GM21447 (cell line): ENCODE data around the gene CEP55.
"Not testable (repeated sequence)": the region's sequence is repeated elsewhere in the genome, so short reads cannot be mapped to it uniquely, and the experiment has no call there.

Experiments used
- ATAC-seq: cut with Tn5 transposase; IDR thresholded peaks from one replicate; pipeline ENCODE4 v1.9.1; 2021; ENCODE audit not compliant: unreplicated experiment

Gene CEP55

DNA sequence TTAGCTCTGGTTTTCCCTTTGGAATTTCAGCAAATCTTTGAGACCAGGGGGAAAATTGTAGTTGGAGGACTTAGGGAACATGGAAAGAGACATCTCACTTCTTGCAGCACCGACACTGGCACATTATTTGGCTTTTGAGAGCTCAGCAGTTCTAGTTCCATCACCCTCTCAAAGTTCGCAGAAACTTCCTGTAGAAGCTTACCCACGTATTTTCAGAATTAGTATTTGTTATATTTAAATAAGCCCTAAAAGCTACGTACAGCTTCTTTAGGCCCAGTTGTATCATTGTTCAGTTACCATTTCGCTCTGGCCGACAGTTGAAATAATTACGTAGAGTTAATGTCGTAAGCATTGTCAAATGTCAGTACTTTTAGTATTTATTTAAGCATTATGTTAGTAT lies 13.4 kb downstream of the CEP55 start:
- ATAC-seq, result no peak

DNA sequence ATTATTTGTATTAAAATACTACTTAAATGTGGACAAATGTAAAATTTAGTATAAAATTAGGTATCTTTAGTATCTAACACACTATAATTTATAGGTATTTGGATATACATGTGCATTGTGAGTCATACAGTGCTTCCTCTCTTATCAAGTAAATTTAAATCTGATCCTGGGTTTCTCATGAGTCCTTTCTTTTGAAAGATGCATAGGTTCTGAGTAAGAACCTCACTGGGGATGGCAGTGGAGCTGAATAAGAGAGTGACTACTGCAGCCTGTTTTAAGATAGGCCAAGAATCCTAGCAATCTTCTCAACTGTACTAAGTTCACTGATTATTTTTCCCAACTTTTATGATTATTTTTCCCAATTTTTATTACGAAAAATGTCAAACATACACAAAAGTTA lies 16.2 kb downstream of the CEP55 start:
- no peak for ATAC-seq

DNA sequence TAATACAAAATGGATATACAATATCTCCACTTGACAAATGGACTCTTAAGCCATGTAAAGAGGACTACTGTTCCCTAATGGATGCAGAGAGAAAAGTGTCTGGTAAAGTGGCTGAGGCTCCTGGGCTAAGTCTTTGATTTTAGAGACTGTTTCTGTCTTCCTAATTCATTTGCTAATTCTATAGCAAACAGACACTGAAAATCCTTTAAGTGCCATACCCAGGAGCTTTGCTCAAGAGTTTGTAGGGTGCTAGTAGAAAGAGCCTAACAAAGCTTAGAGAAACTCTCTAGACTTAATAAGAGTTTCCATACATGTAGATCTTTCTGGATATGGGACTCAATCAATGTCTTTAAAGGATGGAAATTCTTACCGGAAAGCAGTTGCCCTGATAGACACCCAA lies 16.7 kb downstream of the CEP55 start:
- no peak for ATAC-seq

DNA sequence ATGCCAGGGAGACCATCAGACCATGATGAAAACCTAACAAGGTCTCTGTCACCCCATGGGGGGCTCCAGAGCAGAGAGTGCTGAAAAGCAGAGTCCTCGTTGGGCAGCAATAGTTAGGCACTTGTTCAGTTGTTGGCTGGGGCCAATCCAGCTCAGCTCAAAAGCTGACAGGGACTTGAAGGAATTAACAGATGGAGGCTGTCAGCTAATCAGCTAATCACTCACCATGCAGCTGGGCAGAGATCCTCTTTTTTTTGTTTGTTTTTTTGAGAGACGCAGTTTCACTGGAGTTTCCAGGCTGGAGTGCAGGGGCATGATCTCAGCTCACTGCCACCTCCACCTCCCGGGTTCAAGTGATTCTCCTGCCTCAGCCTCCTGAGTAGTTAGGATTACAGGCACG lies 18.1 kb downstream of the CEP55 start:
- ATAC-seq, result no peak

DNA sequence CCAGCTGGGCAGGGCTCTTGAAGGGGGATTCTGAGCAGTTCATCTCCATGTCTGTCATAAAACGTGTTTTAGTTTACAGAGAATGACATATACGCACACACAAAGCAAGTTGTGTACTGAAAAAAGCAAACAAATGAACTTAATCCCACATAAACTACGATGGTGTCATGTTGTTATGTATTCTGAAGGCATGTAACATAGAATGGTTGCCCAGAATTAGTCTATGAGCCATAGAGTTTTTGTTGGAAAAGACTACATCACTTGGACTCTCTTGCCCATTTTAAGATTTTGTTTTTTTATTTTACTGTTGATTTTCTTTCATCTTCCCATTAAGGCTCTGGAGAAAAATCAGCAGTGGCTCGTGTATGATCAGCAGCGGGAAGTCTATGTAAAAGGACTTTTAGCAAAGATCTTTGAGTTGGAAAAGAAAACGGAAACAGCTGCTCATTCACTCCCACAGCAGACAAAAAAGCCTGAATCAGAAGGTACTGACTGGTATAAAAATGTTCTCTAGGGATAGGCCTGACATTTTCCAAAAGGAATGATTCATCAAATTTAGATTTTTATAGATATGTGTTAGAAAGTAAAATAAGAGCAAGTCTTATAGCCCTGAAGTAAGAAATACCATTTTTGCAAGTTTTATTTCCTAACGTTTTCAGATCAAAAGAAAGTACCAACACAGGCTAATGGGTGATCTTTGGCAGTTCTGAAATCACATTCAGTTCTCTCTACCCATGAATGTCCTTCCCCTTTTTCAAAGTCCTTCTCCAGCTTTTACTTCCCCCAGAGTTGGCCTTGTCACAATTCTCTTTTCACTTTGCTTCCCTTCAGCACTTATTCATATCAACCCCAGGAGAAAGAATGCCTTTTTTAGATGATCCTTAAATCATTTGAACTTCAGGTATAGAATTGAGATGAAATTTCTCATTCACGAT lies 18.9 kb downstream of the CEP55 start:
- ATAC-seq, result no peak

DNA sequence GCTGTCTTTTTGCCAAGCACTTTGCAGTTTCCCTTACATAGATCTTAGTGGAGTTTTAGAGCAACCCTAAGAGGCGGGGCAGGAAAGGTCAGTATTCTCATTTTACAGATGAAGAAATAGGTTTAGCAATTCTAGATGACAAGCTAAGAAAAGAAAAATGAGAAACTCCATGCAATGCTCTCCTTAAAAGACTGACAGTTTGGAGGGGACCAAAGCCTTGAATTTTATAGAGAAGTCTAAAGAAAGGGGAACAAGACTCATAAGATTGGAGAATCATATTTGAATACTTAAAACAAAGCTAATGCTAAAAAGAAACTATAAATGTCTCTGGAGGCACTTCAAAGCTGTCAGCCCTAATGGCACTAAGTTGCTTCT lies 19.6 kb downstream of the CEP55 start:
- ATAC-seq, result no peak

DNA sequence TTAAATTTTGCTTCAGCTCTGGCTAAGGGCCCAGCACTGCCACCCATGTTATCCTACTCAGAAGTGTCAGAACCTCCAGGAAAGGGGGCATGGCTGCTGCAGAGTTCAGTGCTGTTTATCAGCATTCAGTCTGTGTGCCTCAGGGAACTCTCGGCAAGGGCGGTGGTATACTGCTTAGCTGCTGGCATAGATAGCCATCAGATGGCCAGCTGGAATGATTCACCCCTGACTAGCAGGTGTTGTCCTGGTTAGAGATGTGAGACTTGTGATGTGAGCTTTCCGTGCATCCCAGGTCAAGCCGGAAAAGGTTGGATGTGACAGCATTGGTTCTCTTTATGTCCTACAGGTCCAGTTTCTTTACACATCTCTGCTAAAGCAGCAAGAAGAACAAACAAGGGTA lies 22.1 kb downstream of the CEP55 start:
- ATAC-seq, result no peak

DNA sequence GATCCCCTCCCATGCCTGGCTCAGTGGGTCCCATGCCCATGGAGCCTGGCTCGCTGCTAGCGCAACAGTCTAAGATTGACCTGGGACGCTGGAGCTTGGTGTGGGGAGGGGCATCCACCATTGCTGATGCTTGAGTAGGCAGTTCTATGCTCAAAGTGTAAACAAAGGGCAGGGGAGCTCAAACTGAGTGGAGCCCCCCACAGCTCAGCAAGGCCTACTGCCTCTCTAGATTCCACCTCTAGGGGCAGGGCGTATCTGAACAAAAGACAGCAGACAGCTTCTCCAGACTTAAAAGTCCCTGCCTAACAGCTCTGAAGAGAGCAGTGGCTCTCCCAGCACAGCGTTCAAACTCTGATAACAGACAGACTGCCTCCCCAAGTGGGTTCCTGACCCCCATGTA lies 38.9 kb downstream of the CEP55 start:
- no peak for ATAC-seq

DNA sequence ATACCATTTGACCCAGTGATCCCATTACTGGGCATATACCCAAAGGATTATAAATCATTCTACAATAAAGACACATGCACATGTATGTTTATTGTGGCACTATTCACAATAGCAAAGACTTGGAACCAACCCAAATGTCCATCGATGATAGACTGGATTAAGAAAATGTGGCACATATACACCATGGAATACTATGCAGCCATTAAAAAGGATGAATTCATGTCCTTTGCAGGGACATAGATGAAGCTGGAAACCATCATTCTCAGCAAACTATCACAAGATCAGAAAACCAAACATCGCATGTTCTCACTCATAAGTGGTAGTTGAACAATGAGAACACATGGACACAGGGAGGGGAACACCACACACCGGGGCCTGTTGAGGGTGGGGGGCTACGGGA lies 44.5 kb downstream of the CEP55 start:
- not testable (repeated sequence) for ATAC-seq

DNA sequence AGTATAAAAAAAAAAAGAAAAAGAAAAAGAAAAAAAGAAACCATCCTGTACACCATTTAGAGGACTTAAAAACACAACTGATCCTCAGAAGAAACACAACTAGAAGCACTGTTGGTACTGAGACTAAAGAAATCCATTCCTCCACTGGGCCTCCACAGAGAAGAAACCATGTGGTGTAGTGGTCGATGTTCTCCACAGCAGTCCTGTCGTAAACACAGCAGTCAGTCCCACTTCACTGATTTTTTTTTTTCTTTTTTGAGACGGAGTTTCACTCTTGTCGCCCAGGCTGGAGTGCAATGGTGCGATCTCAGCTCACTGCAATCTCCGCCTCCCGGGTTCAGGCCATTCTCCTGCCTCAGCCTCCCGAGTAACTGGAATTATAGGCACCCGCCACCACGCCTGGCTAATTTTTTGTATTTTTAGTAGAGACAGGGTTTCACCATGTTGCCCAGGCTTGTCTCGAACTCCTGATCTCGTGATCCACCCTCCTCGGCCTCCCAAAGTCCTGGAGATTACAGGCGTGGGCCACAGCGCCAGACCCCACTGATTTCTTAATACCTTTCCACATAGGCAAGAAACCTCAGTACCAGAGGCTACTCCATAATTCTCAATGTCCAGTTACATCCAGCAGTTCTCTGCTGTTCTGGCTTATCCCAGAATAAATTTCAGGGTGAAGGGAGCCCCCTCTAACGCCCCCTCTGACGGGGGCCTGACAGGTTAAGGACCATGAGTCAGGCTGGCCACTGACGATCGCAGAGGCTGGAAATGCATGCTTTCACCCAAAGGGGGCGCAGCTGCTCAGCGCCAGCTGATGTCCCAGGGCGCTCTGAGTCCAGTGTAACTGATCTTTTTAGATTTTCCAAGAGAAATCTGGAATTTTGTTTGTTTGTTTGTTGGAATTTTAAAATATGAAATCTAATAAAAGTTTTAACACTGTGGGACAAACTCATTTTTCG lies 45.3 kb downstream of the CEP55 start:
- no peak for ATAC-seq

DNA sequence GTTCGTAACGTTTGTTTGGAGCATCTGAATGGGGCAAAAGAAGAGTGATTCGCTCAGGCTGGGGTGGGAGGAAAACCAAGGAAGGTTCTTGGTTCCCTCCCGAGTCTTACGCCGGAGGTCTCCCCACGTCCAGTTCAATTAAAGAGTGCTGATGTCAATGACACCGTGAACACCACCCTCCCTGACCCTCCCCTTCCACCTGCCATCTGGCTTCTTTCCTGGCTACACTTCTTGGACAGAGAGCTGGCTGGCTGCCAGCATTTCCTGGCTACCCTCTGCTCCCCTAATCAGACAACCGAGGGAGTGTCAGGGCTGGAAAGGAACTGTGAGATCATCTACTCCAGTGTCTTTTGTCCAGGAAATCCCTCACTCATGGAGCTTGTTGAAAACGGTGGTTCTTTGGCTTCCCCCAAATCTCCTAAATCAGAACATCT lies 46.0 kb downstream of the CEP55 start:
- no peak for ATAC-seq

DNA sequence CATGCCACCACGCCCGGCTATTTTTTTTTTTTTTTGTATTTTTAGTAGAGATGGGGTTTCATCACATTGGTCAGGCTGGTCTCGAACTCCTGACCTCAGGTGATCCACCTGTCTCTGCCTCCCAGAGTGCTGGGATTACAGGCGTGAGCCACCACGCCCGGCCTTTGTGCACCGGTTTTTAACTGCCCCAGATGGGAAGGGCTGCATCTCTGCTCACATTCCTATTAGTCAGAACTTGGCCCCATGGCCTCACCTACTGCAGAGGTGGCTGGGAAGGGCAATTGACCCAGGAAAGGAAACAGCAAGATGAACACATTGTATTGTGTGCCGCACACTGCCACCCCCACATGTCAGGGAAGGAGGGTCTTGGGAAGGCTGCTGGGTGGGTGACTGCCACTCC lies 50.6 kb downstream of the CEP55 start:
- not testable (repeated sequence) for ATAC-seq

DNA sequence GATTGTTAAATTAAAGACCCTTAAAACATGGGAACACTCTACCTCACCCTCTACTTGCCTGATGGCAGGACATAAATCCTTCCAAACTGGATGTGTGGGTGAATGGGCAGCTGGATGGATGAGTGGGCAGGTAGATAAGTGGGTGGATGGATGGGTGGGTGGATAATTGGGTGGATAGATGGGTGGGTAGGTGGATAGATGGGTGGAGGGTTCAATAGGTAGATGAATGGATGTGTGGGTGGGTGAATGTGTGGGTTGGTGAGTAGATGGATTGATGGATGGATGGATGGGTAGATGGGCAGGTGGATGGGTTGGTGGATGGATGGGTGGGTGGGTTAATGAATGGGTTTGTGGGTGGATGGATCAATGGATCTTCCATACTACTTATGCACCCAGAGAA lies 51.1 kb downstream of the CEP55 start:
- no peak for ATAC-seq

DNA sequence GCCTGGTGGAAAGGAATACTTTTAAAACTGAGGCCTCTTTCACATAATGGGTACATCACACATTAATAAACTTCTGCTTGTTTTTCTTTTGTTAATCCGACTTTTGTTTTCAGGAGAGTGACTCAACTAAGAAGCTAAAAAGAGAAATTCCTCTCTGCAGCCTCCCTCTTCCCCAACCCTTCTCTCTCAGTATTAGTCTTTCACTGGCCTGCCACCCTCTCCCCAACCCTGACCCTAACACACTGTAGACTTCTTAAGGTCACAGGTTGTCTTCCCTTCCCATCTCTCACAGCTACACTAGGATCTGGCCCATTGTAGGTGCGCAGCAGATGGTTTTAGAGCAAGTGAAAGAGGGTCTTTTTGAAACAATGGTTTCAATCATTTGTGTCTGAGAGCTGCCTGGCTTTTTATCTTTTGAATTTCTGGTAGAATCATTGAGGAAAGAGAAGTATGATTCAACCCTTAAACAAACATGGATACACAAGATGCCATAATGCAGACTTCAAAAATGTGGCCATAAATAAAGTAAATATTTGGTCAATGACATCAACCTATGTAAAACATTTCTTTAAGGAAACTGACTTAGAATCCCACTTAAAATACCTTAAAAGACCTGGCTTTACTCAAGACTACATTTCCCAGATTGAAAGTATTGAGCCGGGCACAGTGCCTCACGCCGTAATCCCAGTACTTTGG lies 52.1 kb downstream of the CEP55 start:
- no peak for ATAC-seq

DNA sequence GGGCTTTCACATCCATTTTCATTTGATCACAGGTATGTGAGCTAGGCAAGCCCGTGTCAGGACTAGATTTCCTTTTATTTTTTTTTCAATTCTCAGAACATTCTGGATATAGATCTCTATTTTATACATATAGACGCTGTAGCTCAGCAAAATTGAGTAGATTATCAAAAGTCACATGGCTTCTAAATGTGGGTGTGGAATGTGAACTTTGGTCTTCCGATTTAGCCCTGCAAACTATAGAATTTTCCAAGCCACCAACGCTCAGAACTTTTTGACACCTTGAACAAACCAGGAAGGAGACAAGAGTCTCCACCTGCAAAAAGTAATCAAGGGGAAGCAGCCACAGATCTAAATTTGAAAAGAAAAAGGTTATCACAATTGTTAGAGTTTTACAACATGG lies 54.2 kb downstream of the CEP55 start:
- ATAC-seq, result no peak

DNA sequence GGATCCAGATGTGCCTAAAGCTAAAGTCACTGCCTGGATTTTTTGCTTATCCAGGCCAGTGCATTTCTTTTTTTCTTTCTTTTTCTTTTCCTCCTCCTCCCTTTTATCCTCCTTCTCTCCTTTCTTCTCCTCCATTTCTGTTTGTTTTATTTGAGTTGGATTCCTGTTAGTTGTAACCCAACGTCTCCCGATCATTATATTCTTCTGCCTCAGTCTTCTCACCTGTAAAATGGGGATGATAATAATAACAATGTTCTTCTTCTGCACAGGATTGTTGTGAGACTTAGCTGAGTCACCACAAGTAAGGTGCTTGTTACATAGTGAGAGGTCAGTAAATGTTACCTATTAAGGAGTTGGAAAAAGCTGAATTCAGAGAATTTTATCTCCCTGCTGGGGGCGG lies 56.4 kb downstream of the CEP55 start:
- ATAC-seq, result no peak

DNA sequence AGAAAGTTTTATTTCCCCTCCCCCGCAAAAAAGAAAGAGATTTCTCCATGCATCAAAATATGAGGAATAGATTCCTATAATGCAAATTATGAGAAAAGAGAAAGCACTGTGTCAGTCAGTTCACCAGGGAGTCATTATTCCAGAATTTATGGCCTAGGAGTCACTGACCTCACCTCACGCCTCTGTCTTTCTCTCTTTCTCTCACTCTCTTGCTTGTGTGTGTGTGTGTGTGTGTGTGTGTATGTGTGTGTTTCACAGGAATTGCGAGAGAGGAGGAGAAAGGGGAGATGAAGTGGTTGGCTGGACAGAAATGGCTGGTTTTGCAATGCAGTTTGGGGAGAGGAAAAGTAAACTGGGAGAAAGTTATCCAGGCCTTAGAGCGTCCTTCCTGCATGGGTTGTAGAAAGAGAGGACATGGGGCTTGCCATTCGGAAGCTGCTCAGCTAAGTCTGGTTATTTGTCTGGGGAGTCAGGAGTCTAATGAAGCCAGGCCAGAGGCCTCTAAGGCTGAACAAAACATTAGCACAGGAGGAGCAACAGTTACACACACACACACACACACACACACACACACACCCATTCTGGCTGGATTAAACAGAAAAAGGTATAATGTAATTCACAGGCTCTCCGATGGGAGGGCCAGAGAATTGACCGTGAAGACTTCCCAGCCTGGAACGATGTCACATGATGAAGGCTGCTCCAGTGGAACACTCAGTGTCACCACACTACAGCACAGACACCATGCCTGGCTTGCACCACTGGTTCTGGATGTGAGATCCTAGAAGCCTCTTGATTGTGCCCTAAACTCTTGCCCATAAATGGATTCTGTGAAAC lies 57.3 kb downstream of the CEP55 start:
- ATAC-seq, result no peak

DNA sequence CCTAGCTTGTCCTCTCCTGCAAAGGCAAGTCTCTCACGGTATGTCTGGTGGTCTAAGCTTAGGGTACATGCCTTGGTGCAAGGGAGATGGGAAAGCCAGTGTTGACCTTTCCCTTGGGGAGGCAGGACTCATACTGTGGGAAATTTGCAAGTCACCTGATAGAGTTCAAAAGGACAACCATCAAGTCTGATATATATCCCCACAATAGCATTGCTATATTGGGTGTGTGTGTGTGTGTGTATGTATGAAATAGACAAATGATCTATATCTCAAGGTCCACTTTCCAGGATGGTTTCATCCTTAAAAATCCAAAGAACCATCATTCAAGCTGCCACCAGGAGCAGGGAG lies 57.9 kb downstream of the CEP55 start:
- no peak for ATAC-seq

DNA sequence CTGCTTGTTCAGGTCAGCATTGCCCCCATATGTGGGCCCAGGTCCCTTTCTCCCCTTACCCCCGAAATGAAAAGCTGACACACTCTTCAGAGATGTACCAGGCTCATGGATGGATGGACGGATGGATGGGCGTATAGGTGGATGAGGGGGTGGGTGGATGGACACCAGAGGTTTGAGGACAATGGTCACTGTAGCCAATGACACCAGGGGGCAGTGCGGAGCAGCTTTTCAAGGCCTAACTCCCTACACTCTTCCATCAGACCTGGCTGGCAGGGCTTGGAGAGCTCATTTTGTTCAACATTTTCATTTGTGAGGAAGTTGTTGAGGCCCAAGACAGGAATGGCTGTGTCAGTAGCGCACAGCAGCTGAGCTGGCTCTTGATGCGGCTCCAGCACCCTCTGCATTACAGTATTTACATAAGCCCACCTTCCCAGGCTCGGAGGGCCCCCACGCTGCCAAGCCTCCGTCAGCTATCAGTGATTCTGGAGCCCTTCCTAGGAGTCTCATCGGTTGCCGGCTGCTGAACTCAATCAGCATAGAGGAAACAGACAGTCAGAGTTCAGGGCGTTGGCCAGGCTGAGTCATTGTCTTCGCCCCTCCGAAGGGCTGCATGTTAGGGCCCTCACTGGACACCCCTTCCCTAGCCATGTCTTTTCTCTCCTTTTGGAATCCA lies 58.5 kb downstream of the CEP55 start:
- no peak for ATAC-seq

DNA sequence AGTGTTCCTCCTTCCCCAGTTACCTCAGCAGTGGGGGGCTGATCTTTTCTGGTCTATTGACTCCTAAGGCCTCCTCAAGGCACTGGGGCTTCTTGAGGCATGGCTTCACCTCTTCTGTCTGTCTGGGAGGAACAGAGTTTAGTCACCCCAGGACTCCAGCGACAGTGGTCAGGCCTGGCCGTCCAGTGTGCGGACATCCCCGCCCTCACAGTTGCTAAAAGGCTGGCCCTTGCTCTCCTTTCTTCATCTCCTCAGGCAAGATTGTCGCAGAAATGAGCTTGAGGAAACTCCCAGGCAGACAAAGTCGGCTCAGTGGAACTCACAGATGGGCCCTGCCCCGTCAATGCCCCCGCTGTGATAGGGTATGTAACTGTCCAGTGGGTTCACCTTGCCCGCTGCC lies 63.1 kb downstream of the CEP55 start:
- no peak for ATAC-seq
